HepG2 (cell line): Measurements from ENCODE around the gene CD72. TPM values are rescaled to one million over a fixed set of nuclear protein-coding genes. Genes with fewer than 3 reads are reported as not detected.
A peak's percentile ranks its signal among the peaks of the same experiment; 100 is the strongest.

Source experiments
- CBX5 ChIP-seq: sonication (generic); formaldehyde crosslinking; IDR thresholded peaks from 2 replicates; pipeline ENCODE4 v1.4.0; 2020; ENCODE audit warnings: missing genetic modification reagents, borderline replicate concordance
- CENPX ChIP-seq: sonication (generic); formaldehyde crosslinking; IDR thresholded peaks from 2 replicates; pipeline ENCODE4 v1.9.0; 2021; ENCODE audit warnings: mild to moderate bottlenecking, missing genetic modification reagents, moderate library complexity
- GLI4 ChIP-seq: sonication (generic); formaldehyde crosslinking; IDR thresholded peaks from 2 replicates; pipeline ENCODE4 v1.5.1; 2020; ENCODE audit warnings: missing genetic modification reagents, mild to moderate bottlenecking, moderate library complexity, borderline replicate concordance
- LCORL ChIP-seq, 2 experiments: fragments of 450-650 bp in 1 of 2; sonication (generic) in 1 of 2; formaldehyde crosslinking in 1 of 2; IDR thresholded peaks; 2 replicates each; pipeline versions ENCODE4 v1.5.0 to v1.6.1; 2017 to 2020; ENCODE audit warnings: antibody characterized with exemption in 1 of 2, missing genetic modification reagents in 1 of 2
- MED1 ChIP-seq: sonication (generic); formaldehyde crosslinking; IDR thresholded peaks from 2 replicates; pipeline ENCODE4 v1.4.0; 2020; ENCODE audit warnings: missing genetic modification reagents
- MEF2D ChIP-seq: sonication (generic); formaldehyde crosslinking; IDR thresholded peaks from 2 replicates; pipeline ENCODE4 v1.5.1; 2020; ENCODE audit warnings: mild to moderate bottlenecking, missing genetic modification reagents
- MTF2 ChIP-seq: sonication (generic); formaldehyde crosslinking; IDR thresholded peaks from 2 replicates; pipeline ENCODE4 v1.5.0; 2020; ENCODE audit warnings: missing genetic modification reagents, borderline replicate concordance
- MXD4 ChIP-seq: IDR thresholded peaks from 2 replicates; pipeline ENCODE4 v1.6.1; 2016; ENCODE audit warnings: mild to moderate bottlenecking, missing biosample characterization, missing genetic modification reagents
- NPAS2 ChIP-seq: sonication (generic); formaldehyde crosslinking; IDR thresholded peaks from 2 replicates; pipeline ENCODE4 v1.8.0; 2022; ENCODE audit warnings: mild to moderate bottlenecking, missing genetic modification reagents, borderline replicate concordance
- RBAK ChIP-seq: sonication (generic); formaldehyde crosslinking; IDR thresholded peaks from 2 replicates; pipeline ENCODE4 v1.5.1; 2020; ENCODE audit warnings: mild to moderate bottlenecking, missing genetic modification reagents
- RBM22 ChIP-seq: fragments of 200-400 bp; formaldehyde crosslinking; optimal IDR thresholded peaks from 2 replicates; pipeline ENCODE3; 2017; ENCODE audit warnings: mild to moderate bottlenecking, low read length, moderate library complexity
- SYNCRIP ChIP-seq: fragments of 200-400 bp; formaldehyde crosslinking; IDR thresholded peaks from 2 replicates; pipeline ENCODE4 v1.6.1; 2018; ENCODE audit warnings: mild to moderate bottlenecking, low read depth, low read length; ENCODE audit not compliant: insufficient read depth
- ZBTB7B ChIP-seq: sonication (generic); formaldehyde crosslinking; IDR thresholded peaks from 2 replicates; pipeline ENCODE4 v1.4.0; 2020; ENCODE audit warnings: missing genetic modification reagents
- ZFYVE20 ChIP-seq: sonication (generic); formaldehyde crosslinking; IDR thresholded peaks from 2 replicates; pipeline ENCODE4 v1.8.0; 2023; ENCODE audit warnings: low read depth, mild to moderate bottlenecking, moderate library complexity, missing genetic modification reagents, borderline replicate concordance
- ZMAT3 ChIP-seq: sonication (generic); formaldehyde crosslinking; conservative IDR thresholded peaks from 2 replicates; pipeline ENCODE4 v1.7.0; 2021; ENCODE audit warnings: missing genetic modification reagents
- ZNF337 ChIP-seq: sonication (generic); formaldehyde crosslinking; IDR thresholded peaks from 2 replicates; pipeline ENCODE4 v1.5.1; 2020; ENCODE audit warnings: missing genetic modification reagents, low read depth, mild to moderate bottlenecking, borderline replicate concordance
- ZNF563 ChIP-seq: sonication (generic); formaldehyde crosslinking; IDR thresholded peaks from 2 replicates; pipeline ENCODE4 v1.8.0; 2022; ENCODE audit warnings: mild to moderate bottlenecking, moderate library complexity, missing genetic modification reagents
- ZNF607 ChIP-seq: sonication (generic); formaldehyde crosslinking; IDR thresholded peaks from 2 replicates; pipeline ENCODE4 v1.5.1; 2020; ENCODE audit warnings: missing genetic modification reagents, mild to moderate bottlenecking, borderline replicate concordance
- ZNF766 ChIP-seq: sonication (generic); formaldehyde crosslinking; IDR thresholded peaks from 2 replicates; pipeline ENCODE4 v1.5.0; 2020; ENCODE audit warnings: missing genetic modification reagents, borderline replicate concordance
- ZNF792 ChIP-seq: IDR thresholded peaks from 2 replicates; pipeline ENCODE4 v1.6.1; 2016
- polyA plus RNA-seq, 8 experiments: library from polyadenylated mRNA; depleted of rRNA in 3 of 8; stranded (reverse) in 7 of 8; unstranded in 1 of 8; fragments of >200 nt; fragmentation: Illumina TruSeq in 4 of 8; extraction: Trizol in 4 of 8; gene quantifications; 2 replicates each; pipeline versions ENCODE4 v1.2.1 to v1.2.3, GENCODE V29; 2011 to 2016; ENCODE audit warnings: low read depth in 4 of 8, missing spikeins in 1 of 8, mixed read lengths in 1 of 8; ENCODE audit not compliant: insufficient read depth in 1 of 8
- total RNA-seq, 5 experiments: library from RNA; depleted of rRNA; stranded (reverse); fragments of >200 nt; fragmentation: Illumina TruSeq; extraction: Trizol; gene quantifications; 2 replicates each; pipeline ENCODE4 v1.2.3, GENCODE V29; 2016; ENCODE audit warnings: low read depth in 1 of 5
- TF ChIP-seq, protein P1 (sequence below): sonication (generic); formaldehyde crosslinking; IDR thresholded peaks from 2 replicates; pipeline ENCODE4 v1.5.0; 2020; ENCODE audit warnings: mild to moderate bottlenecking, missing genetic modification reagents, borderline replicate concordance
- TF ChIP-seq, protein P2 (sequence below): sonication (generic); formaldehyde crosslinking; IDR thresholded peaks from 2 replicates; pipeline ENCODE4 v1.5.1; 2020; ENCODE audit warnings: mild to moderate bottlenecking, missing genetic modification reagents, borderline replicate concordance

CD72 gene
- total and polyA plus RNA-seq, 2 of the 13 experiments (the other 11 are each of a cell fraction or from before 2014, with no cell fraction given) = 0.18 to 1.1 TPM

DNA sequence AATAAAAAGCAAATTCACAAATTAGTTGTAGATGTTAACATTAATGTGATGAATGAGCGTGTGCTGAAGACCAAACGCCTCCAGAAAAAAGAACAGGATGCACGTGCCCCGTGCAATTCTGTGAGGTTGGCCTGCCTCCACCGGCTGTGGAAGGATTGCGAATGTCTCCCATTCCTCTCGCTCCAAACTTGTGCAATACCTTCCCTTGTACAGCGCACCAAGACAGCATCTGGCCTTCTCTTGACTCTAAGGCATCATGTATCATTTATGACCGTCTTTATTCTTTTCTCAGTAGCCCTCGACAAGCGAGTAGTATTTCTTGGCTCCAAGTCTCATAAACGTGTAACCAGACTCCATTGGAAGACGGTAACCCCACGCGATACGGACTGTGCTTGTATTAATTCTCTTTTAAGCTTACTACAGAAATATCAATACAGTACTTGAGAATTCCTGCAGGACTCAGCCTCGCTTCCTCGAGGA lies 14.7 kb downstream of the CD72 start (continued):
- TF ChIP-seq CENPX (CRISPR knock-in tag) (no peak), RBM22 (no peak), LCORL (IDR thresholded peaks at IDR 0.05) (no peak), LCORL (CRISPR knock-in tag; IDR thresholded peaks at IDR 0.05) (no peak), SYNCRIP (no peak), RBAK (no peak), MEF2D (CRISPR knock-in tag) (no peak), GLI4 (CRISPR knock-in tag) (0 out of 2 replicates have a peak, but pooled peaks have one; percentile 59), ZBTB7B (no peak), ZNF563 (CRISPR knock-in tag) (0 out of 2 replicates have a peak, but pooled peaks have one; percentile 1), ZNF766 (no peak), CBX5 (CRISPR knock-in tag) (no peak), MED1 (CRISPR knock-in tag) (no peak), ZNF607 (peak; percentile 34; the same call in 1 of the 2 replicates), ZMAT3 (CRISPR knock-in tag) (no peak), MXD4 (CRISPR knock-in tag) (no peak), ZNF792 (CRISPR knock-in tag) (no peak), MTF2 (CRISPR knock-in tag) (no peak), ZFYVE20 (CRISPR knock-in tag) (no peak), NPAS2 (CRISPR knock-in tag) (no peak), ZNF337 (CRISPR knock-in tag) (no peak)
- TF ChIP-seq, protein P1, sequence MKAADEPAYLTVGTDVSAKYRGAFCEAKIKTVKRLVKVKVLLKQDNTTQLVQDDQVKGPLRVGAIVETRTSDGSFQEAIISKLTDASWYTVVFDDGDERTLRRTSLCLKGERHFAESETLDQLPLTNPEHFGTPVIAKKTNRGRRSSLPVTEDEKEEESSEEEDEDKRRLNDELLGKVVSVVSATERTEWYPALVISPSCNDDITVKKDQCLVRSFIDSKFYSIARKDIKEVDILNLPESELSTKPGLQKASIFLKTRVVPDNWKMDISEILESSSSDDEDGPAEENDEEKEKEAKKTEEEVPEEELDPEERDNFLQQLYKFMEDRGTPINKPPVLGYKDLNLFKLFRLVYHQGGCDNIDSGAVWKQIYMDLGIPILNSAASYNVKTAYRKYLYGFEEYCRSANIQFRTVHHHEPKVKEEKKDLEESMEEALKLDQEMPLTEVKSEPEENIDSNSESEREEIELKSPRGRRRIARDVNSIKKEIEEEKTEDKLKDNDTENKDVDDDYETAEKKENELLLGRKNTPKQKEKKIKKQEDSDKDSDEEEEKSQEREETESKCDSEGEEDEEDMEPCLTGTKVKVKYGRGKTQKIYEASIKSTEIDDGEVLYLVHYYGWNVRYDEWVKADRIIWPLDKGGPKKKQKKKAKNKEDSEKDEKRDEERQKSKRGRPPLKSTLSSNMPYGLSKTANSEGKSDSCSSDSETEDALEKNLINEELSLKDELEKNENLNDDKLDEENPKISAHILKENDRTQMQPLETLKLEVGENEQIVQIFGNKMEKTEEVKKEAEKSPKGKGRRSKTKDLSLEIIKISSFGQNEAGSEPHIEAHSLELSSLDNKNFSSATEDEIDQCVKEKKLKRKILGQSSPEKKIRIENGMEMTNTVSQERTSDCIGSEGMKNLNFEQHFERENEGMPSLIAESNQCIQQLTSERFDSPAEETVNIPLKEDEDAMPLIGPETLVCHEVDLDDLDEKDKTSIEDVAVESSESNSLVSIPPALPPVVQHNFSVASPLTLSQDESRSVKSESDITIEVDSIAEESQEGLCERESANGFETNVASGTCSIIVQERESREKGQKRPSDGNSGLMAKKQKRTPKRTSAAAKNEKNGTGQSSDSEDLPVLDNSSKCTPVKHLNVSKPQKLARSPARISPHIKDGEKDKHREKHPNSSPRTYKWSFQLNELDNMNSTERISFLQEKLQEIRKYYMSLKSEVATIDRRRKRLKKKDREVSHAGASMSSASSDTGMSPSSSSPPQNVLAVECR (CRISPR knock-in tag) = no peak
- TF ChIP-seq, protein P2, sequence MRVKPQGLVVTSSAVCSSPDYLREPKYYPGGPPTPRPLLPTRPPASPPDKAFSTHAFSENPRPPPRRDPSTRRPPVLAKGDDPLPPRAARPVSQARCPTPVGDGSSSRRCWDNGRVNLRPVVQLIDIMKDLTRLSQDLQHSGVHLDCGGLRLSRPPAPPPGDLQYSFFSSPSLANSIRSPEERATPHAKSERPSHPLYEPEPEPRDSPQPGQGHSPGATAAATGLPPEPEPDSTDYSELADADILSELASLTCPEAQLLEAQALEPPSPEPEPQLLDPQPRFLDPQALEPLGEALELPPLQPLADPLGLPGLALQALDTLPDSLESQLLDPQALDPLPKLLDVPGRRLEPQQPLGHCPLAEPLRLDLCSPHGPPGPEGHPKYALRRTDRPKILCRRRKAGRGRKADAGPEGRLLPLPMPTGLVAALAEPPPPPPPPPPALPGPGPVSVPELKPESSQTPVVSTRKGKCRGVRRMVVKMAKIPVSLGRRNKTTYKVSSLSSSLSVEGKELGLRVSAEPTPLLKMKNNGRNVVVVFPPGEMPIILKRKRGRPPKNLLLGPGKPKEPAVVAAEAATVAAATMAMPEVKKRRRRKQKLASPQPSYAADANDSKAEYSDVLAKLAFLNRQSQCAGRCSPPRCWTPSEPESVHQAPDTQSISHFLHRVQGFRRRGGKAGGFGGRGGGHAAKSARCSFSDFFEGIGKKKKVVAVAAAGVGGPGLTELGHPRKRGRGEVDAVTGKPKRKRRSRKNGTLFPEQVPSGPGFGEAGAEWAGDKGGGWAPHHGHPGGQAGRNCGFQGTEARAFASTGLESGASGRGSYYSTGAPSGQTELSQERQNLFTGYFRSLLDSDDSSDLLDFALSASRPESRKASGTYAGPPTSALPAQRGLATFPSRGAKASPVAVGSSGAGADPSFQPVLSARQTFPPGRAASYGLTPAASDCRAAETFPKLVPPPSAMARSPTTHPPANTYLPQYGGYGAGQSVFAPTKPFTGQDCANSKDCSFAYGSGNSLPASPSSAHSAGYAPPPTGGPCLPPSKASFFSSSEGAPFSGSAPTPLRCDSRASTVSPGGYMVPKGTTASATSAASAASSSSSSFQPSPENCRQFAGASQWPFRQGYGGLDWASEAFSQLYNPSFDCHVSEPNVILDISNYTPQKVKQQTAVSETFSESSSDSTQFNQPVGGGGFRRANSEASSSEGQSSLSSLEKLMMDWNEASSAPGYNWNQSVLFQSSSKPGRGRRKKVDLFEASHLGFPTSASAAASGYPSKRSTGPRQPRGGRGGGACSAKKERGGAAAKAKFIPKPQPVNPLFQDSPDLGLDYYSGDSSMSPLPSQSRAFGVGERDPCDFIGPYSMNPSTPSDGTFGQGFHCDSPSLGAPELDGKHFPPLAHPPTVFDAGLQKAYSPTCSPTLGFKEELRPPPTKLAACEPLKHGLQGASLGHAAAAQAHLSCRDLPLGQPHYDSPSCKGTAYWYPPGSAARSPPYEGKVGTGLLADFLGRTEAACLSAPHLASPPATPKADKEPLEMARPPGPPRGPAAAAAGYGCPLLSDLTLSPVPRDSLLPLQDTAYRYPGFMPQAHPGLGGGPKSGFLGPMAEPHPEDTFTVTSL = no peak
